Stimulated activated CD8-positive, alpha-beta memory T cell treated with anti-CD3 and anti-CD28 coated beads, Interleukin-4, amount 100 ng/mL, for 4 hours (primary cell): ENCODE measurements around the gene SPTLC3.

Experiments
- DNase-seq, 2 donors: peaks; one replicate each; pipeline ENCODE4 v3.0.0-alpha.2; 2020; ENCODE audit warnings: low read depth in 2 of 2, low spot score in 1 of 2

SPTLC3 gene

GRCh38 chr20:13130061-13130706 lies 121.4 kb downstream of the SPTLC3 start:
- no peak for DNase-seq

- DNase-seq, result no peak
Observed at GRCh38 chr20:13130707-13131103, 121.9 kb downstream of the SPTLC3 start.

- DNase-seq, result no peak
Observed at GRCh38 chr20:13131688-13132087, 122.9 kb downstream of the SPTLC3 start.

GRCh38 chr20:13139459-13140150 lies 130.8 kb downstream of the SPTLC3 start:
- DNase-seq, result no peak

- DNase-seq, result no peak
Observed at GRCh38 chr20:13140201-13140600, 131.4 kb downstream of the SPTLC3 start.

GRCh38 chr20:13140775-13141174 lies 132.0 kb downstream of the SPTLC3 start:
- DNase-seq, result no peak

- no peak for DNase-seq
Observed at GRCh38 chr20:13141546-13141945, 132.8 kb downstream of the SPTLC3 start.

GRCh38 chr20:13142143-13142542 lies 133.4 kb downstream of the SPTLC3 start:
- no peak for DNase-seq

GRCh38 chr20:13147071-13147963 lies 138.5 kb downstream of the SPTLC3 start:
- no peak for DNase-seq

- no peak for DNase-seq
Observed at GRCh38 chr20:13147971-13148370, 139.2 kb downstream of the SPTLC3 start.

GRCh38 chr20:13148402-13148801 lies 139.6 kb downstream of the SPTLC3 start:
- no peak for DNase-seq

GRCh38 chr20:13148961-13149360 lies 140.2 kb downstream of the SPTLC3 start:
- DNase-seq, result no peak

GRCh38 chr20:13149371-13150105 lies 140.8 kb downstream of the SPTLC3 start:
- DNase-seq, result no peak

- no peak for DNase-seq
Observed at GRCh38 chr20:13158369-13158768, 149.6 kb downstream of the SPTLC3 start.

GRCh38 chr20:13159889-13160288 lies 151.1 kb downstream of the SPTLC3 start:
- no peak for DNase-seq

GRCh38 chr20:13165203-13165602 lies 156.4 kb downstream of the SPTLC3 start:
- no peak for DNase-seq

- no peak for DNase-seq
Observed at GRCh38 chr20:13166011-13166410, 157.2 kb downstream of the SPTLC3 start.

GRCh38 chr20:13166437-13166836 lies 157.7 kb downstream of the SPTLC3 start:
- no peak for DNase-seq

GRCh38 chr20:13169086-13169485 lies 160.3 kb downstream of the SPTLC3 start:
- DNase-seq, result no peak

GRCh38 chr20:13170771-13171170 lies 162.0 kb downstream of the SPTLC3 start:
- DNase-seq, result no peak

GRCh38 chr20:13173201-13173600 lies 164.4 kb downstream of the SPTLC3 start:
- no peak for DNase-seq
